H1 (cell line): ENCODE results near the gene RNF8. TPM values are rescaled to one million over a fixed set of nuclear protein-coding genes. Genes with fewer than 3 reads are reported as not detected.

Experiments
- CTCF ChIA-PET: fragments of 300-600 bp; sonication (Branson Sonifier 250); formaldehyde crosslinking; loops from one replicate; lab custom pipeline; 2021; ENCODE audit not compliant: partially characterized antibody; lab: Charles Lee
- POLR2A ChIA-PET: fragments of 300-600 bp; sonication (Branson Sonifier 250); formaldehyde crosslinking; loops from one replicate; lab custom pipeline; 2021; ENCODE audit warnings: inconsistent platforms; ENCODE audit not compliant: partially characterized antibody; lab: Charles Lee
- DNase-seq, 2 experiments: peaks; one replicate each; pipeline versions ENCODE4 v3.0.0 to v3.0.0-alpha.2; 2010 to 2022; ENCODE audit warnings: low spot score in 2 of 2, low read depth in 1 of 2, mixed read lengths in 1 of 2
- FAIRE-seq: peaks from 2 replicates; lab custom pipeline; 2011; peaks lifted over from hg19 to GRCh38; lab: Jason Lieb, UNC
- H2AFZ ChIP-seq: 2 replicates; pipeline ENCODE4 v1.8.1; 2012; ENCODE audit warnings: low read length, inconsistent platforms
- H2AK5ac ChIP-seq: 2 replicates; pipeline ENCODE4 v1.6.1; 2013; ENCODE audit warnings: low read depth, low read length
- H2BK120ac ChIP-seq: replicated peaks from 2 replicates; pipeline ENCODE3; 2013; ENCODE audit warnings: low read depth, low read length, inconsistent platforms
- H2BK12ac ChIP-seq: 2 replicates; pipeline ENCODE4 v1.6.1; 2013; ENCODE audit warnings: low read depth, low read length
- H2BK15ac ChIP-seq: 2 replicates; pipeline ENCODE4 v1.6.1; 2013; ENCODE audit warnings: low read length
- H2BK20ac ChIP-seq: 2 replicates; pipeline ENCODE4 v1.6.1; 2013; ENCODE audit warnings: low read length
- H2BK5ac ChIP-seq: 2 replicates; pipeline ENCODE4 v1.6.1; 2013; ENCODE audit warnings: low read depth, low read length
- H3K14ac ChIP-seq: 2 replicates; pipeline ENCODE4 v1.6.1; 2013; ENCODE audit warnings: inconsistent platforms; ENCODE audit not compliant: insufficient read length
- H3K18ac ChIP-seq: 2 replicates; pipeline ENCODE4 v1.6.1; 2013; ENCODE audit warnings: low read length; ENCODE audit errors: extremely low read depth
- H3K23ac ChIP-seq: 2 replicates; pipeline ENCODE4 v1.6.1; 2013; ENCODE audit warnings: inconsistent platforms; ENCODE audit not compliant: insufficient read length
- H3K23me2 ChIP-seq: 2 replicates; pipeline ENCODE4 v1.6.1; 2013; ENCODE audit warnings: low read depth, low read length
- H3K27ac ChIP-seq: 2 replicates; pipeline ENCODE4 v1.6.1; 2011; ENCODE audit warnings: low read depth, low read length, inconsistent platforms
- H3K27me3 ChIP-seq, 4 experiments: replicated peaks in 1 of 4; 1 replicate in 1 of 4; 2 replicates in 3 of 4; pipeline versions ENCODE4 v1.6.1 to v1.8.1; 2011 to 2013; ENCODE audit warnings: low read length in 3 of 4, mild to moderate bottlenecking in 3 of 4, inconsistent platforms in 2 of 4, mixed read lengths in 2 of 4, moderate library complexity in 1 of 4; ENCODE audit not compliant: control insufficient read depth in 3 of 4, insufficient read depth in 3 of 4; ENCODE audit errors: extremely low read depth in 1 of 4
- H3K36me3 ChIP-seq, 4 experiments: 2 replicates each; pipeline versions ENCODE4 v1.6.1 to v1.8.1; 2011 to 2013; ENCODE audit warnings: mild to moderate bottlenecking in 4 of 4, low read length in 3 of 4, moderate library complexity in 2 of 4, control low read depth in 1 of 4, inconsistent platforms in 1 of 4; ENCODE audit not compliant: insufficient read depth in 4 of 4, control insufficient read depth in 2 of 4
- H3K4ac ChIP-seq: replicated peaks from 2 replicates; pipeline ENCODE3; 2013; ENCODE audit warnings: low read length, low read depth, mixed read lengths, inconsistent platforms; ENCODE audit not compliant: insufficient read length
- H3K4me1 ChIP-seq, 4 experiments: replicated peaks in 1 of 4; 1 replicate in 1 of 4; 2 replicates in 3 of 4; pipeline versions ENCODE4 v1.6.1 to v1.8.1; 2011 to 2013; ENCODE audit warnings: low read length in 3 of 4, inconsistent platforms in 2 of 4, mixed read lengths in 1 of 4; ENCODE audit not compliant: insufficient read depth in 4 of 4, control insufficient read depth in 3 of 4
- H3K4me2 ChIP-seq, 2 experiments: 2 replicates each; pipeline versions ENCODE4 v1.6.1 to v1.8.1; 2011 to 2013; ENCODE audit warnings: low read depth in 2 of 2, low read length in 2 of 2, control low read depth in 1 of 2, inconsistent platforms in 1 of 2, mild to moderate bottlenecking in 1 of 2; ENCODE audit not compliant: insufficient read depth in 1 of 2
- H3K4me3 ChIP-seq, 4 experiments: fragments of 200-600, 300-600 bp in 1 of 4; sonication (generic), shearing (Covaris generic), sonication (Bioruptor Twin) in 1 of 4; 2 replicates each; pipeline versions ENCODE4 v1.5.1 to v1.8.1; 2011 to 2016; ENCODE audit warnings: low read length in 4 of 4, low read depth in 3 of 4, control low read depth in 2 of 4, inconsistent platforms in 2 of 4, mild to moderate bottlenecking in 2 of 4, mixed read lengths in 1 of 4, moderate library complexity in 1 of 4; ENCODE audit not compliant: insufficient read depth in 2 of 4; ENCODE audit errors: extremely low read depth in 1 of 4
- H3K56ac ChIP-seq: replicated peaks from 2 replicates; pipeline ENCODE3; 2013; ENCODE audit warnings: low read depth, mild to moderate bottlenecking, mixed read lengths, low read length, inconsistent platforms; ENCODE audit not compliant: insufficient read length
- H3K79me1 ChIP-seq: 2 replicates; pipeline ENCODE4 v1.6.1; 2013; ENCODE audit warnings: low read depth, low read length, control low read depth
- H3K79me2 ChIP-seq, 2 experiments: 2 replicates each; pipeline versions ENCODE4 v1.6.1 to v1.8.1; 2012 to 2013; ENCODE audit warnings: low read length in 2 of 2, mild to moderate bottlenecking in 2 of 2, inconsistent platforms in 1 of 2; ENCODE audit not compliant: insufficient read depth in 2 of 2, control insufficient read depth in 1 of 2
- H3K9ac ChIP-seq, 4 experiments: replicated peaks in 1 of 4; 1 replicate in 1 of 4; 2 replicates in 3 of 4; pipeline versions ENCODE4 v1.6.1 to v1.8.1; 2011 to 2013; ENCODE audit warnings: low read depth in 3 of 4, low read length in 3 of 4, control low read depth in 2 of 4, mild to moderate bottlenecking in 2 of 4, moderate library complexity in 2 of 4, inconsistent platforms in 1 of 4; ENCODE audit errors: extremely low read depth in 1 of 4
- H3K9me3 ChIP-seq, 2 experiments: 2 replicates each; pipeline versions ENCODE4 v1.6.1 to v1.8.1; 2012 to 2013; ENCODE audit warnings: mild to moderate bottlenecking in 2 of 2, moderate library complexity in 2 of 2, control low read depth in 1 of 2, inconsistent platforms in 1 of 2, low read depth in 1 of 2, low read length in 1 of 2, mixed read lengths in 1 of 2; ENCODE audit not compliant: insufficient read depth in 2 of 2
- H4K20me1 ChIP-seq, 2 experiments: replicated peaks in 1 of 2; 2 replicates each; pipeline versions ENCODE3 to v1.8.1; 2011 to 2013; ENCODE audit warnings: inconsistent platforms in 2 of 2, low read length in 2 of 2, mild to moderate bottlenecking in 1 of 2; ENCODE audit not compliant: insufficient read depth in 2 of 2, control insufficient read depth in 1 of 2
- H4K5ac ChIP-seq: 2 replicates; pipeline ENCODE4 v1.6.1; 2013; ENCODE audit warnings: low read length, low read depth, mixed read lengths, inconsistent platforms; ENCODE audit not compliant: insufficient read length
- H4K8ac ChIP-seq: 2 replicates; pipeline ENCODE4 v1.8.0; 2013; ENCODE audit warnings: mild to moderate bottlenecking, moderate library complexity, low read length, inconsistent platforms; ENCODE audit not compliant: insufficient read depth; ENCODE audit errors: extremely low read depth
- H4K91ac ChIP-seq: replicated peaks from 2 replicates; pipeline ENCODE3; 2013; ENCODE audit warnings: low read length, mixed read lengths, inconsistent platforms; ENCODE audit not compliant: insufficient read length
- BACH1 ChIP-seq: IDR thresholded peaks from 2 replicates; pipeline ENCODE4 v1.6.1; 2012; ENCODE audit warnings: low read length, improper control_type of control experiment
- CEBPB ChIP-seq: IDR thresholded peaks from 2 replicates; pipeline ENCODE4 v1.6.1; 2012; ENCODE audit warnings: low read depth, low read length
- CHD1 ChIP-seq: IDR thresholded peaks from 2 replicates; pipeline ENCODE4 v1.6.1; 2012; ENCODE audit warnings: low read depth, low read length, improper control_type of control experiment
- CHD2 ChIP-seq: IDR thresholded peaks from 2 replicates; pipeline ENCODE4 v1.6.1; 2012; ENCODE audit warnings: low read length, improper control_type of control experiment
- EZH2 ChIP-seq: fragments of 200-600 bp; sonication (generic); IDR thresholded peaks from 2 replicates; pipeline ENCODE4 v1.7.1; 2012; ENCODE audit warnings: low read depth, mild to moderate bottlenecking, moderate library complexity, low read length, inconsistent platforms; ENCODE audit not compliant: severe bottlenecking
- HDAC6 ChIP-seq: IDR thresholded peaks from one replicate; pipeline ENCODE4 v1.7.1; 2012; ENCODE audit warnings: low read depth, mild to moderate bottlenecking, inconsistent platforms, low read length, moderate library complexity
- MAFK ChIP-seq: IDR thresholded peaks from 2 replicates; pipeline ENCODE4 v1.6.1; 2012; ENCODE audit warnings: low read depth, mild to moderate bottlenecking, improper control_type of control experiment, low read length
- RBBP5 ChIP-seq: IDR thresholded peaks from 2 replicates; pipeline ENCODE4 v1.7.1; 2012; ENCODE audit warnings: low read depth, mild to moderate bottlenecking, inconsistent platforms, low read length, moderate library complexity, borderline replicate concordance
- SRF ChIP-seq: IDR thresholded peaks from 2 replicates; pipeline ENCODE4 v1.6.1; 2011; ENCODE audit warnings: mild to moderate bottlenecking, low read depth, low read length, moderate library complexity
- TCF12 ChIP-seq: IDR thresholded peaks from 2 replicates; pipeline ENCODE4 v1.6.1; 2011; ENCODE audit warnings: low read depth, mild to moderate bottlenecking, low read length
- WGBS, 2 experiments: shearing (Covaris generic) in 1 of 2; methylation state at CpG; one replicate each; pipeline versions ENCODE4 v1.1.6 to v1.1.7; 2013 to 2015; ENCODE audit warnings: low lambda C conversion rate in 2 of 2, mixed read lengths in 2 of 2, inconsistent platforms in 1 of 2, low coverage in 1 of 2, missing lambda C conversion rate in 1 of 2; ENCODE audit not compliant: insufficient replicate concordance in 2 of 2, insufficient coverage in 1 of 2, insufficient read length in 1 of 2; ENCODE audit errors: extremely low coverage in 1 of 2, missing lambda C conversion rate in 1 of 2; 5-methylcytosine and 5-hydroxymethylcytosine counted together
- polyA plus RNA-seq, 7 experiments: library from polyadenylated mRNA; depleted of rRNA in 3 of 7; stranded (reverse) in 5 of 7; unstranded in 2 of 7; fragments of >200 nt in 5 of 7; fragments of 200-250 nt in 2 of 7; gene quantifications; 1 replicate in 5 of 7; 2 replicates in 1 of 7; 4 replicates in 1 of 7; pipeline versions ENCODE4 v1.2.1 to v1.2.3, GENCODE V29; 2011 to 2013; ENCODE audit warnings: missing spikeins in 2 of 7, mixed read lengths in 2 of 7
- total RNA-seq: library from RNA; stranded (reverse); fragmentation: NEBNext Ultra II Directional; extraction: Animal tissue kit (Norgen Biotek cat#: 25700); gene quantifications from 2 replicates; pipeline ENCODE4 v1.2.1, GENCODE V29; 2021
- TF ChIP-seq, protein P1 (sequence below): IDR thresholded peaks from 2 replicates; pipeline ENCODE4 v1.6.1; 2011; ENCODE audit warnings: low read length, improper control_type of control experiment

Gene RNF8
- total and polyA plus RNA-seq, 2 of the 8 experiments (the other 6 are each of a cell fraction or from before 2014, with no cell fraction given) = 20.3 to 44.7 TPM

- Histone ChIP-seq H3K4me1 (no peaks in the 10 kb centered on the region), H2BK5ac (no peak overlapping the region), H3K9me3 (no peaks in the 10 kb centered on the region), H4K91ac (no peak overlapping the region), H3K18ac (no peak overlapping the region), H3K27ac (no peak overlapping the region), H2BK120ac (no peak overlapping the region), H3K9ac (no peak overlapping the region), H3K4me2 (no peak overlapping the region), H3K79me2 (no peaks in the 10 kb centered on the region), H3K4me3 (no peak overlapping the region), H2AK5ac (no peak overlapping the region), H2AFZ (no peak overlapping the region), H2BK15ac (no peak overlapping the region), H4K5ac (no peak overlapping the region), H2BK20ac (no peak overlapping the region), H2BK12ac (no peak overlapping the region), H4K20me1 (no peaks in the 10 kb centered on the region), H4K8ac (no peak overlapping the region), H3K36me3 (no peaks in the 10 kb centered on the region), H3K4ac (no peak overlapping the region), H3K56ac (no peak overlapping the region), H3K23me2 (no peaks in the 10 kb centered on the region), H3K27me3 (no peaks in the 10 kb centered on the region), H3K14ac (no peak overlapping the region), H3K79me1 (no peaks in the 10 kb centered on the region), H3K23ac (no peak overlapping the region)
- WGBS, 2 experiments = 80% methylated on average over 5 of the region's 5 CpGs; no CpG with 5 or more reads in 1 of the 2 experiments
- DNase-seq = no peak
- POLR2A ChIA-PET = no interaction called here
- CTCF ChIA-PET = no interaction called here
- no peak for FAIRE-seq
- no peak for TF ChIP-seq CHD1
- no peak for TF ChIP-seq BACH1
- no peak for TF ChIP-seq MAFK
- no peak for TF ChIP-seq RBBP5
- no peak for TF ChIP-seq SRF
- no peak for TF ChIP-seq HDAC6
- TF ChIP-seq CEBPB = no peak
- TF ChIP-seq EZH2 = no peak
- no peak for TF ChIP-seq CHD2
- TF ChIP-seq TCF12 = no peak
- TF ChIP-seq, protein P1, sequence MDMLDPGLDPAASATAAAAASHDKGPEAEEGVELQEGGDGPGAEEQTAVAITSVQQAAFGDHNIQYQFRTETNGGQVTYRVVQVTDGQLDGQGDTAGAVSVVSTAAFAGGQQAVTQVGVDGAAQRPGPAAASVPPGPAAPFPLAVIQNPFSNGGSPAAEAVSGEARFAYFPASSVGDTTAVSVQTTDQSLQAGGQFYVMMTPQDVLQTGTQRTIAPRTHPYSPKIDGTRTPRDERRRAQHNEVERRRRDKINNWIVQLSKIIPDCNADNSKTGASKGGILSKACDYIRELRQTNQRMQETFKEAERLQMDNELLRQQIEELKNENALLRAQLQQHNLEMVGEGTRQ = no peak
Measured at GRCh38 chr6:37407948-37408347, 54.2 kb downstream of the RNF8 start.
